C1 segment of cervical spinal cord (tissue), 14 donors: ENCODE data around the gene MBP.
"Not testable (repeated sequence)": the region's sequence is repeated elsewhere in the genome, so short reads cannot be mapped to it uniquely, and the experiment has no call there.

Experiments used
- DNase-seq, 14 donors: peaks; one replicate each; lab custom pipeline; 2025; lab: John Stamatoyannopoulos, UW

The MBP gene

GRCh38 chr18:77006305-77007175 lies 126.0 kb downstream of the MBP start:
- DNase-seq, result peak in 6 of 14 donors; percentile 29 to 74 (median 50)

- no peak for DNase-seq
Measured at GRCh38 chr18:77005651-77006195, 126.9 kb downstream of the MBP start.

- DNase-seq, result peak in 2 of 14 donors; percentile 60 to 66
Measured at GRCh38 chr18:77004555-77005380, 127.8 kb downstream of the MBP start.

- DNase-seq, result no peak
Measured at GRCh38 chr18:77003316-77003715, 129.3 kb downstream of the MBP start.

GRCh38 chr18:77002496-77002895 lies 130.1 kb downstream of the MBP start:
- no peak for DNase-seq

- DNase-seq, result no peak
Measured at GRCh38 chr18:77001979-77002378, 130.6 kb downstream of the MBP start.

- no peak for DNase-seq
Measured at GRCh38 chr18:77001041-77001440, 131.5 kb downstream of the MBP start.

- peak in 4 of 14 donors; percentile 8 to 47 (median 43) for DNase-seq
Measured at GRCh38 chr18:77000527-77000926, 132.1 kb downstream of the MBP start.

- DNase-seq, result no peak
Measured at GRCh38 chr18:76999077-76999476, 133.5 kb downstream of the MBP start.

GRCh38 chr18:76997951-76998808 lies 134.4 kb downstream of the MBP start:
- no peak for DNase-seq

- DNase-seq, result no peak
Measured at GRCh38 chr18:76996429-76996828, 136.2 kb downstream of the MBP start.

GRCh38 chr18:76995896-76996295 lies 136.7 kb downstream of the MBP start:
- no peak for DNase-seq

- no peak for DNase-seq
Measured at GRCh38 chr18:76994086-76994654, 138.4 kb downstream of the MBP start.

- DNase-seq, result no peak
Measured at GRCh38 chr18:76993573-76993972, 139.0 kb downstream of the MBP start.

GRCh38 chr18:76993085-76993382 lies 139.5 kb downstream of the MBP start:
- DNase-seq, result no peak

GRCh38 chr18:76992226-76993084 lies 140.1 kb downstream of the MBP start:
- DNase-seq, result no peak

- no peak for DNase-seq
Measured at GRCh38 chr18:76991021-76991688, 141.4 kb downstream of the MBP start.

- DNase-seq, result not testable (repeated sequence)
Measured at GRCh38 chr18:76990343-76991020, 142.1 kb downstream of the MBP start.

- no peak for DNase-seq
Measured at GRCh38 chr18:76989647-76990190, 142.9 kb downstream of the MBP start.
